ENCODE measurements around the gene BMERB1.

The BMERB1 gene

DNA sequence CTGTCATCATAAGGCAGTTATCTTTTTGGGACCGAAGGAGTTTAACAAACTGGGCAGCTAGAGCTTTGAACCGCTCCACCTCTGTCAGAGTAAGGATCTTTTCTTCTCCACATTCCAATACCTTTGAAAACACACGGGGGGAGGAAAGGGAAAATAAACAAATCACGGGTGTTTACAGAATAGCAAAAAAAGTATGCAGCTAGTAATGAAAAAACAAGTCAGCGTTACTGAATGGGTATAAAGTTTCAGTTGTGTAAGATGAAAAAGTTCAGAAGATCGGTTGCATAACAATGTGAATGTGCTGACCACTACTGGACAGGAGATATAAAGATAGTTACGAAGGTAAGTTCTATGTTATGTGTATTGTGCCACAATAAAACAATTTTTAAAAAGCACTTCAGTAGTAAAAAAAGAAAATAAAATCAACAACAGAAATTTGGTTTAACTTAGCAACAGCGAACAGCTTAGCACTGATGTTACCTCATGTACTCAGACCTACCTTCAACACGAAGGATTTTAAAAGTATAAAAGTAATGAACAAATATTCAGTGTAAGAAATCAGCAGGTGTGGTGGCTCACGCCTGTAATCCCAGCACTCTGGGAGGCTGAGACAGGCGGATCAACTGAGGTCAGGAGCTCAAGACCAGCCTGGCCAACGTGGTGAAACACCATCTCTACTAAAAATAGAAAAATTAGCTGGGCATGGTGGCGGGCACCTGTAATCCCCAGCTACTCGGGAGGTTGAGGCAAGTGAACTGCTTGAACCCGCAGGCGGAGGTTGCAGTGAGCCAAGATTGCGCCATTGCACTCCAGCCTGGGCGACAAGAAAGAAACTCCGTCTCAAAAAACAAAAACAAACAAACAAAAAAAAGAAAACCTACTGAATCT is 174.3 kb downstream of the BMERB1 start:
- DNase-seq (ENCODE audit: insufficient read length, low spot score) (no peak), FAIRE-seq (no peak)
- TF ChIP-seq POLR2A (IDR thresholded peaks at IDR 0.05; ENCODE audit: low read depth, low read length): no peak

GRCh38 chr16:15609286-15609649 is 174.9 kb downstream of the BMERB1 start:
- FAIRE-seq (no peak), DNase-seq (ENCODE audit: insufficient read length, low spot score) (no peak)
- no peak for TF ChIP-seq POLR2A (IDR thresholded peaks at IDR 0.05; ENCODE audit: low read depth, low read length)

GRCh38 chr16:15610369-15610871 is 176.0 kb downstream of the BMERB1 start:
- FAIRE-seq (no peak), DNase-seq (ENCODE audit: insufficient read length, low spot score) (no peak)
- TF ChIP-seq POLR2A (IDR thresholded peaks at IDR 0.05; ENCODE audit: low read depth, low read length): no peak

DNA sequence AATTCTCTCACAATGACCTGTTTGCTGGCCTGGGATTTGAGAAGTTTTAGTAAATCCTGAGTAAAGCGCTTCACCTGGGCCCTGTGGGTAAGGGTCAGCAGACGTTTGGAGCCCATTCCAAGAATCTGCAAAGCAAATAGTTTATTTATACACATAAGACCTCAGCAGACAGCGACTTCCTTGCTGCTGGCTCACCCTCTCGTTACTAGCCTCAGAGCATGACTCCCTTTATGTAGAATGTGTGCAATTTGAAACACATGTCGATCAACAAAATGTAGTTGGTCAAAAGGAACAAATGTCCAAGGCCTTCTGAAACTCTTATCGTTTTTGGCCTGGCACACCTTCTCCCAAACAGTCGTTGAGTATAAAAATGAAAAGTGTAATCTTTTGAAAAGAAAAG is 177.2 kb downstream of the BMERB1 start:
- TF ChIP-seq POLR2A (IDR thresholded peaks at IDR 0.05; ENCODE audit: low read depth, low read length): no peak
- DNase-seq (ENCODE audit: insufficient read length, low spot score): no peak
- FAIRE-seq: no peak

DNA sequence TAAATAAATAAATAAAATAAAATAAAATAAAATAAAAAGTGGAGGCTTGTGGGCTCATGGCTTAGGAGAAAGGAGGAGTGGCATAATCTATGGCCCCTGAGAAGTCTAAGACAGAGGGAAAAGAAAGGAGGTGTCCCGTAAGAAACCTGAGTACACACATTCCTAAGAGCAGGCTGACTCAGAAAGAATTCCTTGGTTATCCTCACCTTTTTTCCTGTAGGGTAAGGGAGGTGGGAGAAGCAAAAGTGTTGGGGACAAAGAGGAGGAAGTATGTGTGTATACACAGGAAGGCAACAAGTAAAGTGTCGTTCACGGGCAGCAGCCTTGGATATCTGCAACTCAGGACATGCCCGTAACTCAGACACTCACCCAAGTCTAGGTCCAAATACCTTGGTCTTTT is 179.3 kb downstream of the BMERB1 start:
- no peak for TF ChIP-seq POLR2A (IDR thresholded peaks at IDR 0.05; ENCODE audit: low read depth, low read length)
- FAIRE-seq: no peak
- no peak for DNase-seq (ENCODE audit: insufficient read length, low spot score)

GRCh38 chr16:15616012-15616411 is 181.6 kb downstream of the BMERB1 start:
- FAIRE-seq: no peak
- no peak for TF ChIP-seq POLR2A (IDR thresholded peaks at IDR 0.05; ENCODE audit: low read depth, low read length)
- no peak for DNase-seq (ENCODE audit: insufficient read length, low spot score)

- DNase-seq (ENCODE audit: insufficient read length, low spot score) (no peak), FAIRE-seq (no peak)
- no peak for TF ChIP-seq POLR2A (IDR thresholded peaks at IDR 0.05; ENCODE audit: low read depth, low read length)
These were observed 182.2 kb downstream of the BMERB1 start for GRCh38 chr16:15616475-15617165.

- DNase-seq (ENCODE audit: insufficient read length, low spot score) (no peak), FAIRE-seq (no peak)
- no peak for TF ChIP-seq POLR2A (IDR thresholded peaks at IDR 0.05; ENCODE audit: low read depth, low read length)
These were observed 183.5 kb downstream of the BMERB1 start for GRCh38 chr16:15617901-15618300.

DNA sequence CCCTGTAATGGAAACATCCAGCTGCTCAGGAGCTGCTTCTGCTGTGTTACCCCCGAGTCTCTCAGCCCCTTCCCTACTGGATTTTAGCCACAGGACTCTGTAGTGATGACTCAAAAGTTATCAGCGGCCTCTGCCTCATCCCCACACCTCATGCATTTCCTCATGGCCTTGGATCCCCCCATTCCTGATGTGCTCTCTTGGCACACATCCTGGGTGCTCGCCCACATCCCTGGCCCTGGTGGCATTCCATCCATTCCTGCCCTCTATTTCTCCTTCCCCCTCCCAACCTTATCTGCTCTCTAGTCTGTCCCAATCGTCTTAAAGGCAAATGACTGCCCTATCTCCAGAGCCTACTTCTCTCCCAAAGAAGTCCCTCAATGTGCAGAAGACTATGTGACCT is 184.0 kb downstream of the BMERB1 start:
- DNase-seq (ENCODE audit: insufficient read length, low spot score) (no peak), FAIRE-seq (no peak)
- TF ChIP-seq POLR2A (IDR thresholded peaks at IDR 0.05; ENCODE audit: low read depth, low read length): no peak

DNA sequence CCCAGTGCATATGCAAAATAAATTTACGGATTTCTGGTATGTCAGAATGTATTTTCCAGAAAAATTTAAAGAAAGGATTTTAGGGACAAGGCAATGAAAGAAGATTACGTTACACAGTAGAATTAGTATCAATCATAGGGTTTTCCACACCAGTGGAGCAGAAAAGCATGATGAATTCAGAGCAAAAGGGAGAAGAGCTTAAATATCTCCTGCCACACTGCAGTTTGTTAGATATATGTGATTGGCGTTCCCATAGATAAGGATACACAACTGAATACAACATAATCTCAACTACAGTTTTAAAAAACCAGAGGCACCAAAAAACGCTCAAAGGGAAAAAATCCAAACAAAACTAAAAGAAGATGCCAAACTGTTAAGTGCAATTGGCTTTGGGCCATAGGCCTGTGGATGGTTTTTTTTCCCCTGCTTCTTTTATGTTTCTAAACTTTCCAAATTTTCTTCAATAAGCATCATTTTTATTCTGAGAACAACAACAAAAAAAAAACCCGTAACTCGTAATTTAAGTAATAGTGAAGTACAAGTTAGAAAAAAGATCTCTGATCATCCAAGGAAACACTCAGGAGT is 186.3 kb downstream of the BMERB1 start:
- FAIRE-seq (no peak), DNase-seq (ENCODE audit: insufficient read length, low spot score) (no peak)
- no peak for TF ChIP-seq POLR2A (IDR thresholded peaks at IDR 0.05; ENCODE audit: low read depth, low read length)

DNA sequence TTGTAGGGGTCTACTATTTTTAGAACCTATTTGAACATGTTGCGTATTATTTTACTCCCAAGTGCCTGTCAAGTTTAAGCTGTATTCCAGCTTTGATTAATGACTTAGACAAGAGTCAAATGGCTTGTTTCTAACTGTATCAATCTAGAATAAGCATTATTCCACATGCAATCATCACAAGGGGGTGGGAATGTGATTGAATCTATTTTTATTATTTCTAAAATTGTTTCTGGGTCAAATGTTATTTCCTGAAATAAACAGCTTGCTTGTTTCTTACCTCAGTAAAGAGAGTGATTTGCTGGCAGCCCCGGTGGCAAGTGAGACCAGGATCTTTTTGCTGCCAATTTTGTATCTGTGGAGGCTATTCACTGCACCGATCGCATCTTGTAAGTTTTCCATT is 187.1 kb downstream of the BMERB1 start:
- FAIRE-seq: no peak
- TF ChIP-seq POLR2A (IDR thresholded peaks at IDR 0.05; ENCODE audit: low read depth, low read length): no peak
- no peak for DNase-seq (ENCODE audit: insufficient read length, low spot score)

DNA sequence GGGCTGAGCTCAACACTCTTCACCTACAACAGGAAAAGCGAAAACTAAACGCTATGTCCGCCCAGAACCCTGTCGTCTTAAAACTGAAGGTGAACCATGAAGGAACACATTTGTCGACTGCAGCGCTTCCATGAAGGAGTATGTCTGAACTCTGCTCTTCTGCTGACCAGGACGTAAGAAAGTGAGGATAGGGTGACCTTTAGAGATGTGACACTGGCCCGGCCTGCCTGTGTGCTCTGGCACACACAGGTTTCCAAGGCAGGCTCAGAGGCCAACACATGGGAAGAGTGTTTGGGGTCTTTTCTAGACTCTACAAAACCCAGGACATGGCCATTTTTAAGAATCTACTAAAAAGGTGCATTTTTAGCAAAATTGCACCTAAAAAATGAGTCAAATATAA is 187.5 kb downstream of the BMERB1 start:
- FAIRE-seq (no peak), DNase-seq (ENCODE audit: insufficient read length, low spot score) (no peak)
- no peak for TF ChIP-seq POLR2A (IDR thresholded peaks at IDR 0.05; ENCODE audit: low read depth, low read length)

DNA sequence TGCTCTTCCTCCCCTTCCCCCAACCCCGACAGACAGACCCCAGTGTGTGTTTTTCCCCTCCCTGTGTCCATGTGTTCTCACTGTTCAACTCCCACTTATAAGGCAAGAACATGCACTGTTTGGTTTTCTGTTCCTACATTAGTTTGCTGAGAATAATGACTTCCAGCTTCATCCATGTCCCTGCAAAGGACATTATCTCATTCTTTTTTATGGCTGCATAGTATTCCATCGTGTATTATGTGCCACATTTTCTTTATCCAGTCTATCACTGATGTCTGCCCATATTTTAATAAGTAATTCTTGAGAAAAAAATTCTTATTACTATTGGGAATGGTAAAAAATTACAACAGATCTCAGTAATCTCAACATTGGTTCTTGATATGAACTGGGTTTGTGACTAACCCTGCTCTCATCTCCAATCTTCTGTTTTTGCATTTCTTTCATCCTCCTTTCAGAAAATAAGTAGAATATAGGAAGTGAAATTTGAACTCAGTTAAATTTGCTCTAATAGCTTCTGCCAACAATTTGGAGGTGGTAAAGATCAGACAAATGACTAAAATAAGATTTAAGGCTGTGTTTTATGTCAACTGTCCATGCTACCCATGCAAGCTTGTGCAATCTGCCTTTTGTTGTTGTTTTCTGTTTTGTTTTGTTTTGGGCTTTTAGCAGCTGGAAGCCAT is 197.5 kb downstream of the BMERB1 start:
- TF ChIP-seq POLR2A (IDR thresholded peaks at IDR 0.05; ENCODE audit: low read depth, low read length): no peak
- no peak for FAIRE-seq
- no peak for DNase-seq (ENCODE audit: insufficient read length, low spot score)

GRCh38 chr16:15635926-15636325 is 201.5 kb downstream of the BMERB1 start:
- DNase-seq (ENCODE audit: insufficient read length, low spot score): no peak
- FAIRE-seq: no peak
- no peak for TF ChIP-seq POLR2A (IDR thresholded peaks at IDR 0.05; ENCODE audit: low read depth, low read length)

Data from H54 (cell line).